ENCODE data around the gene IL17D. TPM values are rescaled to one million over a fixed set of nuclear protein-coding genes. Genes with fewer than 3 reads are reported as not detected.

IL17D gene
- total and polyA plus RNA-seq, 2 donors (not counting 1 experiment from before 2014, with no cell fraction given) = 0.09 TPM; not detected in 1

- CTCF ChIA-PET = interaction anchor here (0.5 kb wide), 1 partner anchor 239 kb away, joined by 5 read pairs; no protein-coding TSS in a partner anchor
- no peaks in the 10 kb centered on the region for H3K9me3 Mint-ChIP-seq (ENCODE audit: insufficient read depth)
Observed at GRCh38 chr13:20686167-20686566, 17.3 kb upstream of the IL17D start.

More at GRCh38 chr13:20686167-20686566, 17.3 kb upstream of the IL17D start:
- H3K27ac Mint-ChIP-seq = no peak overlapping the region
- TF ChIP-seq CTCF (IDR thresholded peaks at IDR 0.05) (no peak), EZH2 (IDR thresholded peaks at IDR 0.05; ENCODE audit: borderline replicate concordance, insufficient read depth, low read depth, low read length, poor library complexity, severe bottlenecking) (no peak)
- no peak overlapping the region for H2AFZ ChIP-seq (ENCODE audit: insufficient read depth, low read depth, low read length, poor library complexity, severe bottlenecking)
- no peaks in the 10 kb centered on the region for H3K79me2 ChIP-seq (ENCODE audit: control insufficient read depth, insufficient read depth, low read length)
- POLR2A ChIA-PET = no interaction called here
- H3K4me3 ChIP-seq (ENCODE audit: control extremely low read depth in 1 of 5, extremely low read depth in 1 of 5, insufficient read depth in 1 of 5, low read depth in 2 of 5, low read length in 4 of 5) = no peak overlapping the region
- no peaks in the 10 kb centered on the region for H4K20me1 ChIP-seq (ENCODE audit: control insufficient read depth, insufficient read depth, low read length, poor library complexity, severe bottlenecking)
- H3K27me3 ChIP-seq (replicated peaks in 1 of 4; ENCODE audit: control extremely low read depth in 1 of 4, control insufficient read depth in 3 of 4, insufficient read depth in 4 of 4, low read length in 3 of 4) = no peaks in the 10 kb centered on the region
- DNase-seq (no peak), ATAC-seq (ENCODE audit: low read depth) (no peak)
- no peak overlapping the region for H3K4me3 Mint-ChIP-seq
- no CpG with 5 or more reads among the region's 1 CpG for WGBS (ENCODE audit: insufficient coverage)
- no peaks in the 10 kb centered on the region for H3K9me3 ChIP-seq (ENCODE audit: control extremely low read depth in 1 of 3, control insufficient read depth in 2 of 3, insufficient read depth in 1 of 3, low read length in 2 of 3)
- intact Hi-C loops (cut with micrococcal nuclease) = no loop called here
- H3K36me3 ChIP-seq (replicated peaks in 1 of 2; ENCODE audit: control extremely low read depth in 1 of 2, control insufficient read depth in 1 of 2, extremely low read depth in 1 of 2, insufficient read depth in 2 of 2, low read length in 1 of 2) = peaks cover 1 to 5% of the 10 kb centered on the region in 2 experiments
- no peak overlapping the region for H3K27ac ChIP-seq (ENCODE audit: low read length in 2 of 2)
- H3K9ac ChIP-seq (ENCODE audit: low read length) = no peak overlapping the region
- no peaks in the 10 kb centered on the region for H3K27me3 Mint-ChIP-seq
- H3K4me1 ChIP-seq (ENCODE audit: control insufficient read depth in 2 of 2, insufficient read depth in 2 of 2, low read length in 2 of 2) = no peaks in the 10 kb centered on the region
- H3K4me2 ChIP-seq (replicated peaks; ENCODE audit: low read depth, low read length, poor library complexity, severe bottlenecking) = no peak overlapping the region
- H3K4me1 Mint-ChIP-seq = no peaks in the 10 kb centered on the region
